ENCODE measurements around the gene TOX2. TPM values are rescaled to one million over a fixed set of nuclear protein-coding genes. Genes with fewer than 3 reads are reported as not detected.

TOX2 gene
- total and polyA plus RNA-seq, 4 experiments from 2014 or later = 0.22 to 1.1 (median 0.49) TPM

DNA sequence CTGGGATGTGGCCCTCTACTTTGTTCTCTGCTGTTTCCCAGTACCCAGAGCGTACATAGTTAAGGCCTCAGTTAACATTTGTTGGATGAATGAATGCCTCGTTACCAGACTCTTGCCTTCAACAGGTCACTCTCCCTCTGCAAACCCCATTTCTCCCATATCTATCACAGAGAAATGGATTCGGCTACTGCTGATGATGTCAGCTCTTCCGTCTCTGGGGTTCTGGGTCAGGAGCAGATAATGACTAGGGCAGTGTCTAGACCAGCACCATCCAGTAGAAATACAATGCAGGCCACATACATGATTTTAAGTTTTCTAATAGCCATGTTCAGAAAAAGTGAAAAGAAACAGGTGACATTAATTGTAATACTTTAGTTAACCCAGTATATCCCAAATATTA is 47.9 kb downstream of the TOX2 start:
- no peaks in the 10 kb centered on the region for H3K36me3 ChIP-seq (ENCODE audit: insufficient read depth, low read length)
- peaks cover 78% of the 10 kb centered on the region for H3K4me1 ChIP-seq (ENCODE audit: insufficient read depth, low read length)
- intact Hi-C loops (cut with micrococcal nuclease) = loop anchor here (10.0 kb wide), 1 partner anchor 48 kb away; the partner anchor contains the start of gene TOX2
- Mint-ChIP-seq H3K27me3 (peaks cover 0 to 2% of the 10 kb centered on the region in 2 donors), H3K27ac (no peak overlapping the region), H3K9me3 (peaks cover 0 to 7% (median under 1%) of the 10 kb centered on the region in 8 donors), H3K4me1 (peaks cover 32 to 69% (median 48%) of the 10 kb centered on the region in 4 donors), H3K4me3 (no peak overlapping the region), H3K36me3 (no peaks in the 10 kb centered on the region)
- no peak overlapping the region for H3K4me3 ChIP-seq (ENCODE audit: low read length in 2 of 2)
- no peak for DNase-seq
- CTCF ChIA-PET (ENCODE audit: partially characterized antibody) = no interaction called here
- no peaks in the 10 kb centered on the region for H3K27me3 ChIP-seq (ENCODE audit: insufficient read depth, low read length)
- POLR2A ChIA-PET (ENCODE audit: partially characterized antibody) = interaction anchor here (0.9 kb wide), 1 partner anchor 18 kb away, joined by 3 read pairs; no protein-coding TSS in a partner anchor
- no peak overlapping the region for H3K27ac ChIP-seq (ENCODE audit: low read depth, low read length)
- no peaks in the 10 kb centered on the region for H3K9me3 ChIP-seq (ENCODE audit: control insufficient read depth in 1 of 2, low read length in 2 of 2)

DNA sequence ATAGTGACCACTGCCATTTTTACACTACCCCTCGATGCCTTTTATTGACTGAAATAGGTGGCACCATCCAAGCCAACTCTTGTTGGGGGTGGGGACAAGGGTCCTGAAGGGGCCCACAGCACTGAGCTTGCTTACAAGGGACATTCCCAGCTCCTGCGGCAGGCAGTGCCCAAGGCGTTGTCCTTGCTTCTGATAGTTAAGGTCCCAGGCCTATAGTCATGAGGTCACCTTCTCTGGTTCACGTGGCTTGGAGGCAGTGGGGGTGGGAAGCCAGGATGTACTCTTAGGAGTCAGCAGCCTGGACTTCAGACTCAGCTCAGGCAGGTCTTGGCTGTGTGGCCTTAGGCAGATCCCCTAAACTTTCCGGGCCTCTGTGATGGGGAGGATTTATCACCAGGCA is 48.6 kb downstream of the TOX2 start:
- peak overlapping the region in 2 of 8 donors; percentile 36 to 45 for H3K4me3 Mint-ChIP-seq
- H3K27me3 Mint-ChIP-seq = peaks cover 0 to 2% of the 10 kb centered on the region in 2 donors
- CTCF ChIA-PET (ENCODE audit: partially characterized antibody) = interaction anchor here (1.4 kb wide), 1 partner anchor 19 kb away, joined by 3 read pairs; no protein-coding TSS in a partner anchor
- H3K27ac ChIP-seq (ENCODE audit: low read depth, low read length) = no peak overlapping the region
- no peaks in the 10 kb centered on the region for H3K9me3 ChIP-seq (ENCODE audit: control insufficient read depth in 1 of 2, low read length in 2 of 2)
- H3K36me3 Mint-ChIP-seq = no peaks in the 10 kb centered on the region
- H3K9me3 Mint-ChIP-seq = peaks cover 0 to under 1% (median 0%) of the 10 kb centered on the region in 8 donors
- H3K27ac Mint-ChIP-seq = no peak overlapping the region
- intact Hi-C loops (cut with micrococcal nuclease) = loop anchor here (10.0 kb wide), 1 partner anchor 48 kb away; the partner anchor contains the start of gene TOX2
- H3K4me1 ChIP-seq (ENCODE audit: insufficient read depth, low read length) = peaks cover 75% of the 10 kb centered on the region
- H3K4me1 Mint-ChIP-seq = peaks cover 29 to 63% (median 42%) of the 10 kb centered on the region in 4 donors
- H3K4me3 ChIP-seq (ENCODE audit: low read length in 2 of 2) = no peak overlapping the region
- DNase-seq = no peak
- POLR2A ChIA-PET (ENCODE audit: partially characterized antibody) = interaction anchor here (2.4 kb wide), 1 partner anchor 21 kb away, joined by 19 read pairs; no protein-coding TSS in a partner anchor
- no peaks in the 10 kb centered on the region for H3K36me3 ChIP-seq (ENCODE audit: insufficient read depth, low read length)
- H3K27me3 ChIP-seq (ENCODE audit: insufficient read depth, low read length) = no peaks in the 10 kb centered on the region

DNA sequence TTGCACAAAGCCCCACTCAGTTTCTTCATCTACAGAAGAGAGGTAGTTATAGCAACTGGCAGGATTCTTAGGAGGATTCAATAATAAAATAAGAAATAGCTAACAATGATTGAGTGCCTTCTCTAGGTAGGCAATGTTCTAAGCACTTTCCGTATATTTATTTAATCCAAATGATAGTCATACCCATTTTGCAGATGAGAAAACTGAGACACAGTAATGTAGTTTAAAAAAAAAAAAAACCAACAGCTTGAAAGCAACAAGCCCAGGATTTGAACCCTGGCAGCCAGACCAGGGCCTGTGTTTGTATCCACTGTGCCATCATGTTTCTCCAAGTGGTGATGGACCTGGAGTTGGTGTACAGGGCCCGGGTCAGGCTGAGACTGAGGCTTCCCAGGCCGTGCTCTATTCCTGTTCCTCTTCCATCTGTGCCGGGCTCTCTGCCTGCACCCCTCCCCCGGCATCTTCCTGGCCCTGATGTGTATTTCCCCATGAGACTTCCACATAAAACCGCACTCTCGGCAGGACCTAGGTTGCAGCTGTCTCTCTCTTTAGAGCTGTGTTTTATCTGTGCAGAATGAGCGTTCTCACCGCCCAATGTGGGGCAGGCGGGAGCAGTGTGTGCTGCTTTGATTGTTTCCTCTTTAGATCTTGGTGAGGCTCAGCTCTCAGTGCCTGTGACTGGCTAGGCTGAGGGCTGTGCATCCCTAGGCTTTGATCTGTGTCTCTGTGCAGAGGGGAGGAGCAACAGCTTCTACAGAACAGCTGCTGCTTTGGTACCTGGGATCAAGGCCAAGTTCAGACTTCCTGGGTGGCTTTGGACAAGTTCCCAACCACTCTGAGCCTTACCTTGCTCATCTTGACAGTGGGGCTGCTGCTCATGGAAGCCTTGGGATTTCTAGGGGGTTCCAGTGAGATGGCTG is 49.5 kb downstream of the TOX2 start:
- Histone ChIP-seq H3K4me3 (ENCODE audit: low read length in 2 of 2) (no peak overlapping the region), H3K27me3 (ENCODE audit: insufficient read depth, low read length) (no peaks in the 10 kb centered on the region), H3K27ac (ENCODE audit: low read depth, low read length) (no peak overlapping the region), H3K9me3 (ENCODE audit: control insufficient read depth in 1 of 2, low read length in 2 of 2) (no peaks in the 10 kb centered on the region), H3K4me1 (ENCODE audit: insufficient read depth, low read length) (peaks cover 70% of the 10 kb centered on the region), H3K36me3 (ENCODE audit: insufficient read depth, low read length) (no peaks in the 10 kb centered on the region)
- ChIA-PET CTCF (ENCODE audit: partially characterized antibody) (interaction anchor here (0.6 to 1.4 kb wide), 3 partner anchors 18 to 133 kb away, joined by 3 read pairs; no protein-coding TSS in a partner anchor), POLR2A (ENCODE audit: partially characterized antibody) (interaction anchor here (1.0 to 2.4 kb wide), 5 partner anchors 10 to 235 kb away, joined by 3 to 19 read pairs (median 7); no protein-coding TSS in a partner anchor)
- no peaks in the 10 kb centered on the region for H3K36me3 Mint-ChIP-seq
- peak; percentile 58 to 73 (median 68) for DNase-seq
- peak overlapping the region; percentile 16 to 86 (median 67) for H3K27ac Mint-ChIP-seq
- intact Hi-C loops (cut with micrococcal nuclease) = loop anchor here (10.0 kb wide), 1 partner anchor 49 kb away; the partner anchor contains the start of gene TOX2
- no peaks in the 10 kb centered on the region for H3K9me3 Mint-ChIP-seq
- H3K4me1 Mint-ChIP-seq = peaks cover 28 to 59% (median 37%) of the 10 kb centered on the region in 4 donors
- peak overlapping the region; percentile 7 to 82 (median 67) for H3K4me3 Mint-ChIP-seq
- H3K27me3 Mint-ChIP-seq = peaks cover 0 to 2% of the 10 kb centered on the region in 2 donors

DNA sequence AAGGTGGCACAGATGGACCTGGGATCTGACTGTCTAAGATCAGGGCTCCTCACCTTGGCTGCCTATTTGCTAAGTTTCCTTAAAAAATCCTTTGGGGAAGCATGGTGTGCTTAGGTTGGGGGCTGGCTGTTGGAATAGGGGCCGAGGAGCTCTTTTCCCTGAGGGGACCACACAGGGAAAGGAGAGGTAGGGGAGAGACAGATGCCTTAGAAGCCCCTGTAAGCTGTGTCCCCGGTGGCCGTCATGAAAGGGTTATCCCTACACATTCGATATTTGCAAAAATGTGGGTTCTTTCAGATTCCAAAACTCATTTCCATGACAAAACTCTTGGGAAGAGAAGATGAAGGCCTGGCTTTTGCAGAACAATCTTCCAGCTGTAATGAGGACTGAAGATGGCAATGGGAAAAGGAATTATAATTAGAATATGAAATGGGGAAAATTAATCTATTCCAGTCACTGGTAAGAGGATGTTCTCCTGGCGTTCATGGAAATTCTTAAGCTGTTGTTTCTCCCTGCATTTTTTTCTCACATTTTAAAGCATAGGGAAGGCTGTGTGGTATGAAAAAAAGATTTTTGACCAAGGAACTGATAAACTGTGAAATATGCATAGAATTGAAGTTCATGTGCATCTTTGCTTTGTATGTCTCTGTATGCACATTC is 53.8 kb downstream of the TOX2 start:
- no peak overlapping the region for H3K4me3 Mint-ChIP-seq
- CTCF ChIA-PET (ENCODE audit: partially characterized antibody) = no interaction called here

DNA sequence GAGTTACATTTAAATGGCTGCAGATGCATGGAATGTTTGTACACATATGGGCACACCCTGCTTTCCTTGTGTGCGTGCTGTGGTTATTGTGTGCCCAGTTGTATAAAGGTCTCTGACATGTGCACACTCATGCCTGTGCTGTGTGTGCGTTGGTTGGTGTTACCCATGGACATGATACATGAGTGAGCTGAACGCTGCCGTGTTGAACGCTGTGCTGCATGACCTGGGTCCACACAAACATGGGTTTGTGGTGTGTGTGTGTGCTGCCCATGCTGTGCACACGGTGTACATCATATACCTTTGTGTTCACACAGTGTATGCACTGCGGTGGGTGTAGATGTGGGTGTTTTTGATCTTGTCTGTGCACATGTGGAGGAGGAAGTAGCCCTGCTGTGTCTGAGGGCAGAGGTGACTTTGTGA is 54.4 kb downstream of the TOX2 start:
- H3K4me3 ChIP-seq (ENCODE audit: low read length in 2 of 2) = no peak overlapping the region
- H3K36me3 ChIP-seq (ENCODE audit: insufficient read depth, low read length) = no peaks in the 10 kb centered on the region
- Mint-ChIP-seq H3K36me3 (no peaks in the 10 kb centered on the region), H3K4me3 (no peak overlapping the region), H3K4me1 (peaks cover 0 to 21% (median 13%) of the 10 kb centered on the region in 4 donors), H3K9me3 (no peaks in the 10 kb centered on the region), H3K27ac (no peak overlapping the region), H3K27me3 (peaks cover 0 to 2% of the 10 kb centered on the region in 2 donors)
- POLR2A ChIA-PET (ENCODE audit: partially characterized antibody) = no interaction called here
- no peaks in the 10 kb centered on the region for H3K27me3 ChIP-seq (ENCODE audit: insufficient read depth, low read length)
- CTCF ChIA-PET (ENCODE audit: partially characterized antibody) = no interaction called here
- no peak for DNase-seq
- no peak overlapping the region for H3K27ac ChIP-seq (ENCODE audit: low read depth, low read length)
- intact Hi-C loops (cut with micrococcal nuclease) = loop anchor here (10.0 kb wide), 1 partner anchor 54 kb away; the partner anchor contains the start of gene TOX2
- H3K9me3 ChIP-seq (ENCODE audit: control insufficient read depth in 1 of 2, low read length in 2 of 2) = no peaks in the 10 kb centered on the region
- peaks cover 25% of the 10 kb centered on the region for H3K4me1 ChIP-seq (ENCODE audit: insufficient read depth, low read length)

More for the DNA sequence above, 53.8 kb downstream of the TOX2 start:
- POLR2A ChIA-PET (ENCODE audit: partially characterized antibody) = no interaction called here
- Histone ChIP-seq H3K36me3 (ENCODE audit: insufficient read depth, low read length) (no peaks in the 10 kb centered on the region), H3K4me3 (ENCODE audit: low read length in 2 of 2) (no peak overlapping the region), H3K27ac (ENCODE audit: low read depth, low read length) (no peak overlapping the region), H3K27me3 (ENCODE audit: insufficient read depth, low read length) (no peaks in the 10 kb centered on the region), H3K4me1 (ENCODE audit: insufficient read depth, low read length) (peaks cover 31% of the 10 kb centered on the region), H3K9me3 (ENCODE audit: control insufficient read depth in 1 of 2, low read length in 2 of 2) (no peaks in the 10 kb centered on the region)
- DNase-seq = no peak
- Mint-ChIP-seq H3K9me3 (no peaks in the 10 kb centered on the region), H3K27ac (no peak overlapping the region), H3K27me3 (peaks cover 0 to 1% of the 10 kb centered on the region in 2 donors), H3K4me1 (peaks cover 2 to 24% (median 14%) of the 10 kb centered on the region in 4 donors), H3K36me3 (no peaks in the 10 kb centered on the region)
- intact Hi-C loops (cut with micrococcal nuclease) = loop anchor here (10.0 kb wide), 1 partner anchor 54 kb away; the partner anchor contains the start of gene TOX2

DNA sequence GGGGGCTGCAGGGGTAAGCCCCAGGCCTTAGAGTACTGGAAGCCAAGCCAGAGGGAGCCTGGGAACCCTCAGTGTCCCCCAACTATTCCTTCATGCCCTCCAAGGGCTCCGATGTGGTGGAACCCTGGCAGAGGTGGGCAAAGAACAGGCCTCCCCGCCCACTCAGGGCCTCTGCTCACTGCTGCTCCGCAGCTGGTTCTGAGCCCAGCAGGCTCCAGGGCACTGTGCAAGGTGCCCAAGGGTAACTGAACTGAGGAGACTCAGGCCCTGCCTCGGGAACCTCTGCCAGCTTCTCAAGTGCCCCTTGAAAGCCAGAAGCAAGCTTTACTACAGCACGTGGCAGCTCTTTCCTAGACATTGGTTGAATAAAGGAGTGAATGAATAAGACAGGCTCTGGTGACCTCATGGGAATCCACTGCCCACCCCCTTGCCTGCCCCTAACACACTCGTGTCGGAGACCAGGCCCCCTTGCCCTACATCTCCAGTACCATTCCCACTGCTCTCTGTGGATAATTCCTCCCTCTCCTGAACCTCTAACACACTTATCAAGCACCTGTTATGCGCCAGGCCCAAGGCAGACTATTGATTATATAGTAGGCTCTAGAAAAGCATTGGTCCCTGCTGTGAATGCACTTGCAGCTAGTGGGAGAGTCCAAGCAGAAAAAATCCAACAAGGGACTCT is 55.0 kb downstream of the TOX2 start:
- H3K9me3 Mint-ChIP-seq = no peaks in the 10 kb centered on the region
- CTCF ChIA-PET (ENCODE audit: partially characterized antibody) = no interaction called here
- Histone ChIP-seq H3K27me3 (ENCODE audit: insufficient read depth, low read length) (no peaks in the 10 kb centered on the region), H3K27ac (ENCODE audit: low read depth, low read length) (no peak overlapping the region), H3K4me1 (ENCODE audit: insufficient read depth, low read length) (peaks cover 19% of the 10 kb centered on the region), H3K9me3 (ENCODE audit: control insufficient read depth in 1 of 2, low read length in 2 of 2) (no peaks in the 10 kb centered on the region), H3K4me3 (ENCODE audit: low read length in 2 of 2) (no peak overlapping the region), H3K36me3 (ENCODE audit: insufficient read depth, low read length) (no peaks in the 10 kb centered on the region)
- no peak overlapping the region for H3K4me3 Mint-ChIP-seq
- POLR2A ChIA-PET (ENCODE audit: partially characterized antibody) = no interaction called here
- no peaks in the 10 kb centered on the region for H3K36me3 Mint-ChIP-seq
- DNase-seq = no peak
- peaks cover 0 to 15% (median 10%) of the 10 kb centered on the region in 4 donors for H3K4me1 Mint-ChIP-seq
- peaks cover 0 to 2% of the 10 kb centered on the region in 2 donors for H3K27me3 Mint-ChIP-seq
- no peak overlapping the region for H3K27ac Mint-ChIP-seq
- intact Hi-C loops (cut with micrococcal nuclease) = loop anchor here (10.0 kb wide), 1 partner anchor 55 kb away; the partner anchor contains the start of gene TOX2
